Activated gamma-delta T cell treated with Interleukin-2 at 50 U/mL for 16 hours (primary cell): Measurements from ENCODE around the gene NOS3.
A peak's percentile ranks its signal among the peaks of the same experiment; 100 is the strongest.
"Not testable (repeated sequence)": the region's sequence is repeated elsewhere in the genome, so short reads cannot be mapped to it uniquely, and the experiment has no call there.

Source experiments
- DNase-seq: peaks from one replicate; pipeline ENCODE4 v3.0.0-alpha.2; 2020

The NOS3 gene

DNA sequence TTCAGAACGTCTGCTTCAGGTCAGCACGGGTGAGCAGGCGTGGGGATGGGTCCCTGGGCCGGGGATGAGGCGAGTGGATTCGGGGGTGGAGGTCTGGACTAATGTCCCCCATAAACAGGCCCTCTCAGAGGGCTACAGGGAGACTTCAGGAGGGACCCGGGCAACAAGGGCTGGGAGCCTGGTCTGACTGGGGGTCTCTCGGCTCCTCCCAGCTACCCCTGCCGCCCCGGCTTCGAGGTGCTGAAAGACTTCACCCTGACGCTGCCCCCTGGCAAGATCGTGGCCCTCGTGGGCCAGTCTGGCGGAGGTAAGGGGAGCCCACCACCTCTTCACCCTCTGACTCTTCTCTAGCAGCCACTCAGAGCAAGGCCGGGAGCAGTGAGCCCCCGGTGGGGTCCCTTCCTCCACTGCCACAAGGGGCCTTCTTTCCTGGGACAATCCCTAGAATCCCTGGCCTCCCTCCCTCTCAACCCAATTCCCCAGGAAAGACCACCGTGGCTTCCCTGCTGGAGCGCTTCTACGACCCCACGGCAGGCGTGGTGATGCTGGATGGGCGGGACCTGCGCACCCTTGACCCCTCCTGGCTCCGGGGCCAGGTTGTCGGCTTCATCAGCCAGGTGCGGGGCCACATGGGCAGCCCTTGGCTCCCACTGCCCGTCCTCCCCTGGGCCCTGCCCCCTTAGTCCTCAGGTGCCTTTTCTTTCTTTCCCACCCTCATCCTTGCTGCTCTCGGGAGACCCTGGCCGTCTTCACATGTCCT lies 50.0 kb downstream of the NOS3 start:
- DNase-seq = no peak

- not testable (repeated sequence) for DNase-seq
Observed at GRCh38 chr7:151043449-151043848, 52.6 kb downstream of the NOS3 start.

DNA sequence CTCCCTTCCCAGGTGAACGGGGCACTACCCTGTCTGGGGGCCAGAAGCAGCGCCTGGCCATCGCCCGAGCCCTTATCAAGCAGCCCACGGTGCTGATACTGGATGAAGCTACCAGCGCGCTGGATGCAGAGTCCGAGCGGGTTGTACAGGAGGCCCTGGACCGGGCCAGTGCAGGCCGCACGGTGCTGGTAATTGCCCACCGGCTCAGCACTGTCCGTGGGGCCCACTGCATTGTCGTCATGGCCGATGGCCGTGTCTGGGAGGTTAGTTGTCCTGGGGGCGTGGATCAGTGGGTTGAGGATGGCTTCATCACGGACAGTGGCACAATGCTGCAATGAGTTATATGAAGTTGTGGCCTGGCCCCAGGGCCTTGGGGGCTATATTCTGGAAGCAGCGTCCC lies 53.1 kb downstream of the NOS3 start:
- DNase-seq = no peak

DNA sequence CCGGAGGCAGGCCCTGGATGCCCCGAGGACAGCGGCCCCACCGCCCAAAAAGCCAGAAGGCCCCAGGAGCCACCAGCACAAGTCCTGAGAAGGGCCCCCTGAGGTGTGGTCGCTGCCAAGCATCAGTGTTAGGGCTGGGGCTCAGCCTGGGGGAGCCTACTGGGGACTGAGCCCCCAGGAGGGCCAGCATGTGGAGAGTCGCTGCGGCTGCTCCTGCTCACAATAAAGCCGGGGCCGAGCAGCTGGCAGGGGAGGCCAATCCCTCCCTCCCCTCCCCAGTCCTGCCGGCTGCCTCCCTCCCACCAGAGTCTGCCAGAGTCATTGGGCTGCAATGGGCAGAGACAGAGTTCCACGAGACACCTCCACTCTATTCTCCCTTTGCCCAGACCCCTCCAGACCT lies 54.4 kb downstream of the NOS3 start:
- no peak for DNase-seq

DNA sequence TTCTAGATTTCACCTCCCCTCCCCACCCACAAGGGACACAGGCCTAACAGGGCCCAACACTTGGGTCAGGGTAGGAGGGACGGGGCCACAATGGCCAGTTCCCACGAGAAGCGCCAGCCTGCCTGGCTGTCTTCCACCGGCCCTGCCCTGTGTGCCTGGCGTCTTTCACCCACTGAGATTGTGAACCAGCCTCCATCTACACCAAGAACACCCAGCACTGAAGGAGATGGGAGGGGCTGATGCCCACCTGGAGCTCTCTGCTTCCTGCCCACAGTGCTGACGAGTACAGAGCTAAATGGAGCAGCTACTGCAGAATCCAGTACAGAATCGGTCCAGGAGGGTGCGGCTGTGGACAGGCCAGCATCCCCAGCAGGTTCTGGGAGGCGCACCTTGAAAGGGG lies 55.1 kb downstream of the NOS3 start:
- DNase-seq = no peak

GRCh38 chr7:151046603-151047573 lies 56.1 kb downstream of the NOS3 start:
- no peak for DNase-seq

DNA sequence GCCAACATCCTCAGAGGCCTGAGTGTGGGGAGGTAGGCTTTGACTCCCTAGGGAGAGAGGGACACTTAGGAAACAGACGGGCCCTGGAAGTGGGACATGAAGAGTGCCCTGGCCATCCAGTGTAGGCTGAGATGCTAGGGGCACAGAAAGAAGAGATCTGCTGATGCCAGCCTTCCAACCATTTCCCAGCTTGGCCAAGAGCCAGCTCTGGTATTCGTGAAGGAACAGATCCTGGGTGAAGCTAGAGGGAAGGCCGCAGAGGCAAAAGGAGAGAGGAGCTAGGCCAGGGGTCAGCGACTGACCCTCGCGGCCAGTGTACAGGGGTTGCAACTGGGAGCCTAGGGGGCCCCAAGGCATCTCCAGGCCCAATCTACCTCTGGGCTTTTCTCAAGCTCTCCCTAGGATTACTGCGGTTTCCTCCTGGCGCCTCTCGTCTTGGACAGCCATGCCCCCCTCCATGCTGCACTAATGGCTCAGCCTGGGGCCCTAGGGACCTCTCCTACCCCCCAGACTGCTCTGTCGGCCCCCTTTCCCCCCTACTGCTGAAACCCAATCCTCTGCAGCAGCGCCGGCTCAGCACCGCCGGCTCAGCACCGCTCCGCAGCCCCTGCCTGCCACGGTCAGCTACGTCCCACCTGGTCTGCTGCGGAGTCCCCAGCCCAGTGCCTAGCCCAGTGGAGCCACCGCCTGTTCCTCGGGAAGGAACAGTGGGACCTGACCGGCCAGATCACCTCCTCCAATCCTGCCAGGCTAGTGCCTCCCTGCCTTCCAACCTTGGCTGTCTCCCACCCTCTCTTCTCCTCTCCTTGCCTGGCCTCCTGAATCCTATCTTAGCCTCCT lies 57.4 kb downstream of the NOS3 start, which contains the start of gene ASIC3:
Gene ASIC3, plus strand, starts transcription at position 556 of the 840 bp plus-strand sequence. CDS start 355 bp downstream, outside the sequence.
- DNase-seq = no peak

DNA sequence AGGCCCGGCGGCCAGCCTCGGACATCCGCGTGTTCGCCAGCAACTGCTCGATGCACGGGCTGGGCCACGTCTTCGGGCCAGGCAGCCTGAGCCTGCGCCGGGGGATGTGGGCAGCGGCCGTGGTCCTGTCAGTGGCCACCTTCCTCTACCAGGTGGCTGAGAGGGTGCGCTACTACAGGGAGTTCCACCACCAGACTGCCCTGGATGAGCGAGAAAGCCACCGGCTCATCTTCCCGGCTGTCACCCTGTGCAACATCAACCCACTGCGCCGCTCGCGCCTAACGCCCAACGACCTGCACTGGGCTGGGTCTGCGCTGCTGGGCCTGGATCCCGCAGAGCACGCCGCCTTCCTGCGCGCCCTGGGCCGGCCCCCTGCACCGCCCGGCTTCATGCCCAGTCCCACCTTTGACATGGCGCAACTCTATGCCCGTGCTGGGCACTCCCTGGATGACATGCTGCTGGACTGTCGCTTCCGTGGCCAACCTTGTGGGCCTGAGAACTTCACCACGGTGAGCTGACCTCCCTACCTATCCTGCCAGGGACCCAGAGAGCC lies 58.2 kb downstream of the NOS3 start:
- no peak for DNase-seq

DNA sequence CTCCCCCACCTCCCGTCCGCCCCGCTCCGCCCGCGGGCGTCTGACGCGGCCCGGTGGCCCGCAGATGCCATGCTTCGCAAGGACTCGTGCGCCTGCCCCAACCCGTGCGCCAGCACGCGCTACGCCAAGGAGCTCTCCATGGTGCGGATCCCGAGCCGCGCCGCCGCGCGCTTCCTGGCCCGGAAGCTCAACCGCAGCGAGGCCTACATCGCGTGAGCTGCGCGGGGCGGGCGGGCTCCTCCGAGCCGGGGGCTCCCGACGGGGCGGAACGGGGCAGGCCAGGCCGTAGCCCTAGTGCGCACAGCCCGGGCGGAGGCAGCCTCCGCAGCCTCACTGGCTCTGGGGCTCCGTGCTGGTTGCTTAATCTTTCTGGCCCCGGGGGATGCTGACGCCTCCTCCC lies 60.3 kb downstream of the NOS3 start:
- DNase-seq = peak; percentile 29

DNA sequence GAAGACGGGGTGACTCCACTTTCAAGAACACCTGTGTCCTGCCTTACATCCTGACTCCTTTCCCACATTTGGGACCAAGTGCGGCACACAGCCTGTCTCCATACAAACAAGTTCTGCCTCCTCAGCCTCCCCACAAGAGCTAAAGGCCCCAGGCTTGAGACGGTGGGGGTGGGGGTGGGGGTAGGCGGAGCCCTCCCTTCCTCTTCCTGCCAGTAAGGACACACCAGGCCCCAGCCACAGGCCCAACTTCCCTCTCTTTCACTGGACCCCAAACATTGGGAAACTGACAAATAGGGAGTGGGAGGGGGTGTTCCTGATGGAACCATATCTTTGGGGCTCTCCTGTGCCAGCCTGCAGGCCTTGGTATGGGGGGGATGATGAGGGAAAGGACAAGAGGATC lies 62.3 kb downstream of the NOS3 start:
- DNase-seq = no peak

DNA sequence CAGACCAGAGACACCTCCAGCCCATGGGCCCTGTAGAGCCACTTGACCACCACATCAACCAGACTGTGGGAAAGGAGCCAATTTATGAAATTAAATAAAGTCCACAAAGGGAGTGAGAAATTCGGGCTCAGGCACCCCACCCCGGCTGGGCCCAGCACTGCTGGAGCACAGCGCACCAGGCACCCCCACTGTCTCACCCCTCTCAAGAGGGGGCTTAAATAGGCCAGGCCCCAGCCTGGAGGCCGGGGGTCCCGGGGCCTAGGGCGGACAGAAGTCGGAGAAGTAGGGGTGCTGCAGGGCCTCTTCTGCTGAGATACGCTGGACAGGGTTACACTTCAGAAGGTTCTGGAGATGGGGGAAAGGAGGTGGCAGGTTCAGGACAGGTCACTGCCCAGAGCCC lies 62.9 kb downstream of the NOS3 start:
- DNase-seq = no peak

GRCh38 chr7:151056283-151056665 lies 65.5 kb downstream of the NOS3 start:
- no peak for DNase-seq

DNA sequence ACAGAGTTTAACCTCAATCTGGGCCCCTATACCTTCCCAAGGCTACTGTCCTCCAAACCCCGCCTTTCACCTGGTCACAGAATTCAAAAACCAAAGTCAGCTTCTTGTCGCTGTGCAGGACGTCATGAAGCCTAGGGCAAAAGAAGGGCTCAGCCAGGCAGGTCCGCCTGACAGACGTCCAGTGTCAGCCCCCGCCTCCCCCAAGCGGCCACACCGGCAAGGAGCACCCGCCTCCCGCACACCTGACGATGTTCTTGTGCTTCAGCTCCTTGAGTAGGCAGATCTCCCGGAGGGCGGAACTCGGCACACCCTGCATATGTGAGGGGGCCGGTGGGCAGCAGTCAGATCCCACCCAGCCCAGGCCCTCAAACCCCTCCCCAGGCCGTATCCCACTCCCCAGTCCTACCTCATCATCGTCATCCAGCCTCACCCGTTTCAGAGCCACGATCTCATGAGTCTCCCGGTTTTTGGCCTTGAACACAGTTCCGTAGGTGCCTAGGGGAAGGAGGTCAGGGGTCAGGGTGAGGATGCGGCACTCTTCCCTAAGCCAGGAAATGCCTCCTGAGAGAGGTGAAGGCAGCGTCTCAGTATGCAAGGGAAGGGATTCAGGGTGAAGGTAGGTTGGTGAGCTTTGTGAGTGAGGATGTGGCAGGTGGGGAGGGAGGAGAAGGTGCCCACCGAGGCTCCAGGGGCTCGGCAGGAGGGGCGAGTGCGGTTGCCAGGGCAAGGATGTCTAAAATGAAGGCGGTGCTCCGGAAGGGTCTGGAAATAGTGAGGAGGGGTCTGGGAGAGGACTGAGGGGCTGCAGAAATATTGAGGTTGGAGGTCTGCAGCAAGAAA lies 66.1 kb downstream of the NOS3 start:
- DNase-seq = no peak

DNA sequence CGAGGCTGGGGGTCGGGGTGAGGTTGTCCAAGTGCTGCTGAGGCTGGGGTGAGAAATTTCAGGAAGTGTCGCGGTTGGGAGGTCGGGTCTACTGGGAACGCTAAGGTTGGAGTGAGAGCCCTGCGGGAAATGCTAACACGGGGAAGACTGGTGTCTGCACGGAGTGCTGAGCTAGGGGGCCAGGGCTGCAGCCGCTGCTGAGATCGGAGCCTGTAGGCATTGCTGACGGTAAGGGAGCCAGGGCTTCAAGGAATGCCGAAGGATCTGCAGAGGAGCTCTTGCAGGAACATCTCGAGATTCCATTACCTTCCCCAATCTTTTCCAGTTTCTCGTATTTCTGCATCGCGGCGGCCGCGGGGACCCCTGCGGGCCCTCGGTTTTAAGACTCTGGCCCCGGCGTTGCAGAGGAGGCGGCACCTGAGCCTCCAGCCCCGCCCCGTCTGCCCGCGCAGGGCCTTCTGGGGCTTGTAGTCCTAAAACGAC lies 66.7 kb downstream of the NOS3 start, which contains the start of gene CDK5:
Gene CDK5, minus strand, starts transcription at position 392 of the 483 bp plus-strand sequence. Its CDS starts 49 bp downstream, at position 343.
- peak; percentile 20 for DNase-seq

DNA sequence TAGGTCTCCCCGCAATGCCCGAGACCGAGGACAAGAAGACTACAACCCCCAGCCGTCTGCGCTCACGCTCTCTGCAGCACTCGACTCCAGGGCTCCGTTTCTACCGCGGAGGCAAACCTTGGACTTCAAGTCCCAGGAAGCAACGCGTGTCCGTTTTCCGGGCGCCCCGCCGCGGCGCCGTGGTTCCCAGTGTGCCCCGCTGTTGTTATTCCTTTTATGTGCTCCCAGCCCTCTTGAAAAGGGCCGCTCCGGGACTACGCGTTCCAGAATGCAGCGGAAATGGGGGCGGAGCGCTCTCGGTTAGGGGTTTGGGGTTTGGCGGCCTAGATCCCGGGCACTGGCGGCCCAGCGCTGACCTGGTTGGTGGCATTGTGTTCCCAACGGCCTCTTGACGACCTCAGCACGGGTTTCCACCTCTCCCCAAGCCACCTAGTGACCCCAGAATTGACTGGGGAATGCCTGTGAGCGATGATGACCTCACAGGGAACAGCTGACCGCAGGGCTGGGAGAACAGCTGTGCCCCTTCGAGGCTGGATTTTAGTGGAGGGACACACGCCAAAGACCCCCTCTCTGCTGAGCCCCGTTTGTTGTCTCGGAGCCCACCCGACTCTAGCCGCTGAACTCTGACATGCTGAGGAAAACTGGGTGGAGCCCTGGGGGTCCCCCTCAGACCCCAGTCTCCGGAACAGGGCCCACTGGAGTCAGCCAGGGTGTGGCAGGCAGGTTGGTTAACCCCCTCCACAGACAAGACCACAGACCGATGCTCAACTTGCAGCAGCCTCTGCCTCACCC lies 67.4 kb downstream of the NOS3 start:
- peak; percentile 96 for DNase-seq

- DNase-seq = no peak
Observed at GRCh38 chr7:151058781-151059366, 68.1 kb downstream of the NOS3 start.

- peak; percentile 67 for DNase-seq
Observed at GRCh38 chr7:151059367-151060112, 68.7 kb downstream of the NOS3 start, which contains the start of gene SLC4A2. Gene SLC4A2 (plus strand): TSS chr7:151059589. CDS start chr7:151061988, 2,399 bp downstream.

GRCh38 chr7:151060113-151060415 lies 69.2 kb downstream of the NOS3 start:
- no peak for DNase-seq
